ENCODE results near the gene FANCD2.
"Not testable (repeated sequence)": the region's sequence is repeated elsewhere in the genome, so short reads cannot be mapped to it uniquely, and the experiment has no call there.

FANCD2 gene

DNA sequence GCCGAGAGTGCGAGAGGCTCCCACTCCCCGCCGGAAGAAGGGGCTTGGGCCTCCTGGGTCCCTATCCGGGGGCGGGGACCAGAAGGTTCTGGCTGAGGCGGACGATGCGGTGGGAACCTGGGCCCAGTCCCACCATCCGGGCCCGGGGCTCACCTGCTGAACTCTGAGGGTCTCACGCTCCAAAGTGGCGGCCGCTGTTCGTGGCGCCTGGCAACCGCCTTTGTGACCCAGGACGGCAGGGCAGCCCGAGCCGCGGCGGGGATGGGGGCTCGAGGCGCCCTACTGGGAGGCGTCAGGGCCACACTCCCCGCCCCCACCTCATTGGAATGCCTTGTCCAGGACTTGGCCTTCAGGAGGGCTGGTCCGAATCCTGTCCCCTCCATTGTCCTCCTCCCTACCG is 81.9 kb downstream of the FANCD2 start, which contains the start of gene FANCD2OS:
Gene FANCD2OS, minus strand, starts transcription at position 165 of the 400 bp plus-strand sequence. CDS start 3,481 bp downstream, outside the sequence.
- no peak for DNase-seq

DNA sequence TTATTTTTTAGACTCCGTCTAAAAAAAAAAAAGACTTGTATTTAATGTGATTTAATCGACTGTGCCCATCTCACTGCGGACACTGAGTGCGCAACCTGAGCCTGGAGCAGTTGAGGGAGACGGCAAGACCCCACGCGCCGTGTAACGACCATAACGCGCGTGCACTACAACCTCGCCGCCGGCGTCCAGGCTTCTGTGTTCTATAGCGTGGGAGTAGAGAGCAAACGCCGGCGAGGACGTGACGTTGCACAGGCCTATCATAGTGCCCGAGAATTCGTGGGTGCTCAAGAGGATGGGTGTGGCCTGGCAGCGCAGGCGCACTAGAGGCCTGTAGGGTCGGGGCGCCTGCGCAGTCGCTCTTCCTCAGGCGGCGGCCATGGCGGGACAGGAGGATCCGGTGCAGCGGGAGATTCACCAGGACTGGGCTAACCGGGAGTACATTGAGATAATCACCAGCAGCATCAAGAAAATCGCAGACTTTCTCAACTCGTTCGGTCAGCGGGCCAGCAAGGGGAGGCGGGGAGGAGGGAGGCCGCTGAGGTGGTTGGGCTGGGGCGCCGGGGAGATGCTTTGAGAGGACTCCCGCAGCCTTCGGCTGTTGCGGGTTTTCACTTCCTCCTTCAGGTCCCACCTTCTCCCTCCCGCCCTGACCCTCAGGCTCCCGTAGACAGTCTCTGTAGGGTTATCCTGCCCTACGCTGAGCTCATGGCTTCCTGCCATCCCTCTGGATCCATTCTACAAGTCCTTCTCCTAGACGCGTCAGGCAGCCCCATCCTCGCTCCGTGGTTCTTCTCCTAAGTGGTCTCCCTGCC is 89.3 kb downstream of the FANCD2 start, which contains the start of gene BRK1:
Gene BRK1, plus strand, starts transcription at position 350 of the 812 bp plus-strand sequence. Its CDS starts 27 bp downstream, at position 377.
- DNase-seq = peak; percentile 89

DNA sequence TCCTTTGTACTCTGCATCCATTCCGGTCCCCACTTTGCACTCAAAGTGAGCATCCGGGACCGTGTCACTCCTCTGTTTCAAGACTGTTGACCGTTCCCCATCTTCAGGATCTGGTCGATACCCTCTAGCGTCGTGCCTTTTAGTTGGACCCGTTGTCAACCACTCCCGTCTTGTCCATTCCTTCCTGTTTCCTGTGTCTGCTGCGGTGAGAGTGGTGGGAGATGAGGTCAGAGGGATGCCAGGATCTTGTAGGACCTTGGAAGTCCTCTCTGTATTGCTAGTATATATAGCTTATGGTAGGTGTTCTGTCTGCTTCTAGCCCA is 89.9 kb downstream of the FANCD2 start:
- DNase-seq = no peak

DNA sequence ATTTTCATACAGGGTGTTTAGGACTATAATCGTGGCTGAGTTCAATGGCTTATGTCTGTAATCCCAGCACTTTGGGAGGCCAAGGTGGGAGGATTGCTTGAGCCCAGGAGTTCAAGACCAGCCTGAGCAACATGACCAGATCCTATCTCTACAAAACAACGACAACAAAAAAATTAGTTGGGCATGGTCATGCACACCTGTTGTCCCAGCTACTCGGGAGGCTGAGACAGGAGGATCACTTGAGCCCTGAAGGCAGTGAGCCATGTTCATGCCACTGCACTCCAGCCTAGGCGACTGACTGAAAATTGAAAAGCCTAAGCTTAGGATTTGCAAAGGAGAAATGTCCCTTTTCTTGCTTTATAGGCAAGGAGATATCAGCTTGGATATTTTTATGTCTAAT is 90.7 kb downstream of the FANCD2 start:
- DNase-seq = no peak

DNA sequence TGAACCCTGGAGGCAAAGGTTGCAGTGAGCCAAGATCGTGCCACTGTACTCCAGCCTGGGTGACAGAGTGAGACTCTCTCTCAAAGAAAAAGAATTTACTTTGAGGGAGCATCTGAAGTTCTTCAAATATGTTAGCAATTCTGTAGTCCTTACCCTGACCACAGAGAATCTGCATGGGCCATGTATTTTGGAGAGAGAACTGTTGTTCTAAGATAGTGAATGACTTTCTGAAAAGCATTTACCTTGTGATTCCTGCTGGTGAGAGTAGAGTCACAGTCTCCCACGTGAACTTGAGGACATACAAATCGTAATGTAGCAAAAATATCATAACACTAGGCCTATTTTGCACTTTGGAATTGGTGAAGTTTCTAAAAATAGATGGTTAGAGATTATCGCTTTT is 93.1 kb downstream of the FANCD2 start:
- no peak for DNase-seq

DNA sequence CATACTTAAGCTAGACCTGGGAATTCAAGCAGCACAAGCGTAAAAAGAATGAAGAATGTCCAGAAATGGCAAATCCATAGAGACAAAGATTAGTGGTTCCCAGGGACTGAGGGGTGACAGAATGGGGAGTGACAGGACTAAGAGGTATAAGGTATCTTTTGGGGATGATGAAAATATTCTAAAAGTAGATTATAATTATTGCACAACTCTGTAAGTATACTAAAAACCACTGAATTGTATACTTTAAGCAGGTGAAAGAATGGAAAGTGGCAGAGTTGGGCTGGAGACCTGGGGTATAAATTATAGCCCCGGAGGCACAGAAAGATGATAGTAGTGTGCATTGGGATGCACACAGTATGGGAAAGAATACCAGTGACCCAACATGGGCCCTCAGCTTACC is 94.8 kb downstream of the FANCD2 start:
- DNase-seq = no peak

DNA sequence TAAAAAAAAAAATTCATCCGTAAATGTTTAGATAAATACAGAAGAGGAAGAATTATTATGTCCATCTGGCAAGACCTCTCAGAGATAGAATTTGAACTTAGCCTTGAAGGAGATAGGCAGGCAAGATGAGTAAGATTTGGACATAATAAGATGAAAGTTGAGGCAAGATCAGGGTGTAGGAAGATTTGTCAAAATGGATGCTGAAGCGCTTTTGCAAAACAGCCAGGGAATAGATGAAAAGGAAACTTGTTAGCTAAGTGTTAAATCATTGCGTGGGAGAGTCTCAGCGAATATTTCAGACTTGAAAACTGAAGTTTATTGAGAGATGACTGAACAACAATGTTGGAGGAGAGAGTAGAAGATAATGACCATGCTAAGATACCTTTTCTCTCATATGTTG is 96.5 kb downstream of the FANCD2 start:
- no peak for DNase-seq

DNA sequence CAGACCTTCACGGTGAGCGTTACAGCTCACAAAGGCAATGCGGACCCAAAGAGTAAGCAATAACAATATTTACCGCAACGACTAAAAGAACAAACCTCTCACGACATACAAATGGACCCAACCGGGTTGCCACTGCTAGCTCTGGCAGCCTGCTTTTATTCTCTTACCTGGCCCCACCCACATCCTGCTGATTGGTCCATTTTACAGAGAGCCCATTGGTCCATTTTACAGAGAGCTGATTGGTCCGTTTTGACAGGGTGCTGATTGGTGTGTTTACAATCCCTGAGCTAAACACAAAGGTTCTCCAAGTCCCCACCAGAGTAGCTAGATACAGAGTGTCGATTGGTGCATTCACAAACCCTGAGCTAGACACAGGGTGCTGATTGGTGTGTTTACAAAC is 109.6 kb downstream of the FANCD2 start:
- not testable (repeated sequence) for DNase-seq

DNA sequence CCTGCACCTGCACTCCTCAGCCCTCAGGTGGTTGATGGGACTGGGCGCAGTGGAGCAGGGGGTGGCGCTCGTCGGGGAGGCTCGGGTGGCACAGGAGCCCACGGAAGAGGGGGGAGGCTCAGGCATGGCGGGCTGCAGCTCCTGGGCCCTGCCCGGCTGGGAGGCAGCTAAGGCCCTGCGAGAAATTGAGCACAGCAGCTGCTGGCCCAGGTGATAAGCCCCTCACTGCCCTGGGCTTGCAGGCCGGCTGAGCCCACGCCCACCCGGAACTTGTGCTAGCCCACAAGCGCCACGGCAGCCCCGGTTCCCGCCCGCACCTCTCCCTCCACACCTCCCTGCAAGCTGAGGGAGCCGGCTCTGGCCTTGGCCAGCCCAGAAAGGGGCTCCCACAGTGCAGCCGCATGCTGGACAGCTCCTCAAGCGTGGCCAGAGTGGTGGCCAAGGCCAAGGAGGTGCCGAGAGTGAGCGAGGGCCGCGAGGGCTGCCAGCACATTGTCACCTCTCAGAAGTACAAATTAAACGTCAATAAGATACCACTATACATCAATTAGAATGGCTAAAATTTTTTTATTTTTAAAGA is 110.3 kb downstream of the FANCD2 start:
- no peak for DNase-seq

DNA sequence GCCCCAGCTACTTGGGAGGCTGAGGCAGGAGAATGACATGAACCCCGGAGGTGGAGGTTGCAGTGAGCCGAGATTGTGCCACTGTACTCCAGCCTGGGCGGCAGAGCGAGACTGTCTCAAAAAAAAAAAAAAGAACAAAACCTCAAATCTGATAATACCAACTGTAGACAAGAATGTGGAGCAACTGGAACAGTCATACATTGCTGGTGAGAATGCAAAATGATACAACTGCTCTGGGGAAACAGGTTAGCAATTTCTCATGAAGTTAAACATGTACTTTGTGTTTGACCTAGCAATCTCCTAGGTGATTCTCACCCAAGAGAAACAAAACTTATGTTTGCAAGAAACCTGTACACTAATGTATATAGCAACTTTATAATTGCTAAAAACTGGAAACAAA is 110.9 kb downstream of the FANCD2 start:
- DNase-seq = no peak

DNA sequence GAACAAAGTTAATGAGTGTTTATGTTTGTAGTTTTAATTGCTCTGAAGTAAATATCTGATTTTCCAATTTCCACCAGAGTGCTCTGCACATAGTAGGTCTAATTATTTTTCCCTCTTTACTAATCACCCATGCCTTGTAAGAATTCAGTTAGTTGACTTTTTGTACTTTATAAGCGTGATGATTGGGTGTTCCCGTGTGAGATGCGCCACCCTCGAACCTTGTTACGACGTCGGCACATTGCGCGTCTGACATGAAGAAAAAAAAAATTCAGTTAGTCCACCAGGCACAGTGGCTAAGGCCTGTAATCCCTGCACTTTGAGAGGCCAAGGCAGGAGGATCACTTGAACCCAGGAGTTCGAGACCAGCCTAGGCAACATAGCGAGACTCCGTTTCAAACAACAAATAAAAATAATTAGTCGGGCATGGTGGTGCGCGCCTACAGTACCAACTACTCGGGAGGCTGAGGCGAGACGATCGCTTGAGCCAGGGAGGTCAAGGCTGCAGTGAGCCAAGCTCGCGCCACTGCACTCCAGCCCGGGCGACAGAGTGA is 114.8 kb downstream of the FANCD2 start:
- no peak for DNase-seq

DNA sequence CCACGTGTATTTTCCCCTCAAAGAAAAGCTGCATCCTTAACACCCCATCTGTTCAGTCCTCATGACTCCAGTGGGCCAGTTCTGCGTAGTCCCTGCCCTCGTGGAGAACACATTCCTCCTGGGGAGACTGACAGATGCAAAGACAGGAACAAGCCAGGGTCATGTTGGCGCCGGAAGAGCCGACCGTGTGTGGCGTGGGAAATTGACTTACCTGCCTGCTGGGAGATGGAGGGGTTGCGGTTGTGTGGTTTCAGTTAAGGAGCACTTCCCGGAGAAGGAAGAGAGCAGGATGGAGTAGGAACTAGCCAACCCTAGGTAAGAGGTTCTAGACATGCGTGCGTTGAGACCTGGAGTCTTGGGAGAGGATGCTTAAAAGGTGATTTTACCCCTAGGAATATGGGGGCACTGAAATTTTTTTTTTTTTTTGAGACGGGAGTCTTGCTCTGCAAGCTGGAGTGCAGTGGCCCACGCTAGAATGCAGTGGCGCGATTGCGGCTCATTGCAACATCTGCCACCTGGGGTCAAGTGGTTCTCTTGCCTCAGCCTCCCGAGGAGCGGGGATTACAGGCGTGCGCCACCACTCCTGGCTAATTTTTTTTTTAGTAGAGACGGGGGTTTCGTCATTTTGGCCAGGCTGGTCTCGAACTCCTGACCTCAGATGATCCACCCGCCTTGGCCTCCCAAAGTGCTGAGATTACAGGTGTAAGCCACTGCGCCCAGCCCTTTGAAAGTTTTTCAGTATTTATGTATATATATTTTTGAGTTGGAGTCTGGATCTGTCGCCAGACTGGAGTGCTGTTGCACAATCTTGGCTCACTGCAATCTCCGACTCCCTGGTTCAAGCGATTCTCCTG is 116.7 kb downstream of the FANCD2 start:
- DNase-seq = peak; percentile 29

DNA sequence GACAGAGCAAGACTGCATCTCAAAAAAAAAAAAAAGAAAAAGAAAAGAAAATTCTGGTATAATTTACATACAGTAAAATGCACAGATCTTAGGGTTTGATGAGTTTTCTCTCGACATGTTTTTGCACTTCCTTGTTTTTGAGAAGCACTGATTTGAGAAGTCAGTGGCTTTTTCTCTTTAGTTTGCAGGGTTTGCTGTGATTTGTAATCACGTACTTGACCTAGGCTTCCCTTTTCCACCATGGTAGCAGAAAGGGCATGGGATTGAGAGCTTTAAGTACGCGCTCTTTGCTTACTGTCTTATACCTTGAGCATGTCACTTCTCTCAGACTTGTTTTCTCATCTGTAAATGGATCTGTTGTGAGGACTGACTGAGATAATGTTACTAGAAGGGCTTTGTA is 119.4 kb downstream of the FANCD2 start:
- no peak for DNase-seq

DNA sequence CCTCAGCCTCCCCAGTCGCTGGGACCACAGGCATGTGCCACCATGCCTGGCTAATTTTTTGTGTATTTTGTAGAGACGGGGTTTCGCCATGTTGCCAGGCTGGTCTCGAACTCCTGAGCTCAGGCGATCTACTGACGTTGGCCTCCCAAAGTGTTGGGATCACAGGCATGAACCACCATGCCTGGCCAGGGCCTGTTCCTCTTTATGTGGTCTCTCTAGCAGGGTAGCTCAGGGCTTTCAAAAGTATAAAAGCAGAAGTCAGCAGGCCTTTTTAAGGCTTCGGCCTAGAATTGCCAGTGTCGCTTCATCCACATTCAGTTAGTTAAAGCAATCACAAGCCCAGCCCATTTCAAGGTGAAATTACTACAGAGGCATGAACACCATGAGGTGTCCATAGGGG is 123.0 kb downstream of the FANCD2 start:
- DNase-seq = no peak

DNA sequence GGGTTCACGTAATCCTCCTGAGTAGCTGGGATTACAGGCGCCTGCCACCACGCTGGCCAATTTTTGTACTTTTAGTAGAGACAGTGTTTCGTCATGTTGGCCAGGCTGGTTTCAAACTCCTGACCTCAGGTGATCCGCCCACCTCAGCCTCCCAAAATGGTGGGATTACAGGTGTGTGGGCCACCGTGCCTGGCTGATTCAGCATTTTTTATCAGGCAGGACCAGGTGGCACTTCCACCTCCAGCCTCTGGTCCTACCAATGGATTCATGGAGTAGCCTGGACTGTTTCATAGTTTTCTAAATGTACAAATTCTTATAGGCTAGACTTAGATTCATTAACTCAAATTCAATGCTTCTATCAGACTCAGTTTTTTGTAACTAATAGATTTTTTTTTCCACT is 124.8 kb downstream of the FANCD2 start:
- DNase-seq = no peak

All from activated T-cell treated with anti-CD3 and anti-CD28 coated beads, Interleukin-2, amount 50 U/mL, for 1 hour (primary cell).